ENCODE measurements around the gene EPHB6. TPM values are rescaled to one million over a fixed set of nuclear protein-coding genes. Genes with fewer than 3 reads are reported as not detected.

Gene EPHB6
- total RNA-seq, 1 donor from 2014 or later = 28.8 TPM

DNA sequence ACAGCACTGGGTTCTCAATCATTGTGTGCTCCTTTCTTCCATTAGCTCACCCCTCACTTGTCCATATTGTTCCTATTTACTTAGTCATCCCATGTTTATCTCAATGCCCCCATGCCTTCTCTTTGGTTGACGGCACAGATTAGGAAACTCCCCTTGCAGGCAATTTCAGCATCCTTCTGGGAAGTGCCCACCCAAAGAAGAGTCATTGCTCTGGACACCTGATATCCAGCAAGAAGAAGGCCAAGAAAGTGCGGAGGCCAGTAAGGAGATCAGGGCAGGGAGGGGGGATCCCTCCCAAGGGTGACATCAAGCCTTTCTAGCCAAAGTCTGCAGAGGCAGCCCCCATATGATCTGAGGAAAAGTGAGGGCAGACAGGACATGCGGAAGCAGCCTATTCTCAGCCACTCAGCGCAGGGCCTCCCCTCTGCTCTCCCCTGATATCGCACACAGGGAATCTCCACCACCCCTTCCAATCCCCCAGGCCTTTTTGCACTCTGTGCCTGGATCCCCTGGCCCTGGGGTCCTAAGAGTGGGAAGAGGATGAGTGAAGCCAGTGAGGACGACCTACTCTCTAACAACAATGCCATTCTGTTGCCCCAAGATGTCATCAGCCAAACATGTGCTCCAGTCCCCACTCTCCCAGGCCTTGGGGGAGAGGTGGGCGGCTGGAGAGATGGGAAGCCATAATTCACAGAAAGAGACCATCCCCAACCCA is 28.9 kb downstream of the EPHB6 start:
- H3K27me3 Mint-ChIP-seq = peaks cover 16% of the 10 kb centered on the region
- peaks cover 4% of the 10 kb centered on the region for H3K9me3 Mint-ChIP-seq (ENCODE audit: low read depth)
- no peak for DNase-seq (ENCODE audit: low spot score, unreplicated experiment)
- peaks cover 21% of the 10 kb centered on the region for H3K4me1 Mint-ChIP-seq (ENCODE audit: low read depth)
- H3K4me3 Mint-ChIP-seq (ENCODE audit: low read depth) = no peak overlapping the region
- H3K27ac Mint-ChIP-seq = peak overlapping the region; percentile 54
- TF ChIP-seq, protein P1, sequence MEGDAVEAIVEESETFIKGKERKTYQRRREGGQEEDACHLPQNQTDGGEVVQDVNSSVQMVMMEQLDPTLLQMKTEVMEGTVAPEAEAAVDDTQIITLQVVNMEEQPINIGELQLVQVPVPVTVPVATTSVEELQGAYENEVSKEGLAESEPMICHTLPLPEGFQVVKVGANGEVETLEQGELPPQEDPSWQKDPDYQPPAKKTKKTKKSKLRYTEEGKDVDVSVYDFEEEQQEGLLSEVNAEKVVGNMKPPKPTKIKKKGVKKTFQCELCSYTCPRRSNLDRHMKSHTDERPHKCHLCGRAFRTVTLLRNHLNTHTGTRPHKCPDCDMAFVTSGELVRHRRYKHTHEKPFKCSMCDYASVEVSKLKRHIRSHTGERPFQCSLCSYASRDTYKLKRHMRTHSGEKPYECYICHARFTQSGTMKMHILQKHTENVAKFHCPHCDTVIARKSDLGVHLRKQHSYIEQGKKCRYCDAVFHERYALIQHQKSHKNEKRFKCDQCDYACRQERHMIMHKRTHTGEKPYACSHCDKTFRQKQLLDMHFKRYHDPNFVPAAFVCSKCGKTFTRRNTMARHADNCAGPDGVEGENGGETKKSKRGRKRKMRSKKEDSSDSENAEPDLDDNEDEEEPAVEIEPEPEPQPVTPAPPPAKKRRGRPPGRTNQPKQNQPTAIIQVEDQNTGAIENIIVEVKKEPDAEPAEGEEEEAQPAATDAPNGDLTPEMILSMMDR (IDR thresholded peaks at IDR 0.05; ENCODE audit: unreplicated experiment) = no peak
- no peaks in the 10 kb centered on the region for H3K36me3 Mint-ChIP-seq (ENCODE audit: insufficient read depth)

DNA sequence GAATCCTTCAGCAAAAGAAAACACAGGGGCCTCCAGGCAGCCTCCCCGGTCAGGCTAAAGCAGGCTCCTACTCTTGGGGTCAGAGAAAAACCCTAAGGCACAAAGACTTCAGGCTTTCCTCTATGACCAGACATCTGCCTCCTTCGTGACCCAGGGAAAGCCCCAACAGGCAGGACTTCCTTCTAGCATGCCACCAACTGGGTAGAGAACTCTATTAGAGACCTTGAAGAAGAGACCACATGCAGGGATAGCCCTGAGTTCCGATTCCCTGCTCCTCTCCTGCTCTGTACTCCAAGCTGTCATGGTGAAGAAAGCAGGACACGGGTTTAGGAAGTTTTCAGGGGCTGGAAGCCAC is 29.4 kb downstream of the EPHB6 start:
- DNase-seq (ENCODE audit: low spot score, unreplicated experiment) = no peak
- peaks cover 22% of the 10 kb centered on the region for H3K4me1 Mint-ChIP-seq (ENCODE audit: low read depth)

DNA sequence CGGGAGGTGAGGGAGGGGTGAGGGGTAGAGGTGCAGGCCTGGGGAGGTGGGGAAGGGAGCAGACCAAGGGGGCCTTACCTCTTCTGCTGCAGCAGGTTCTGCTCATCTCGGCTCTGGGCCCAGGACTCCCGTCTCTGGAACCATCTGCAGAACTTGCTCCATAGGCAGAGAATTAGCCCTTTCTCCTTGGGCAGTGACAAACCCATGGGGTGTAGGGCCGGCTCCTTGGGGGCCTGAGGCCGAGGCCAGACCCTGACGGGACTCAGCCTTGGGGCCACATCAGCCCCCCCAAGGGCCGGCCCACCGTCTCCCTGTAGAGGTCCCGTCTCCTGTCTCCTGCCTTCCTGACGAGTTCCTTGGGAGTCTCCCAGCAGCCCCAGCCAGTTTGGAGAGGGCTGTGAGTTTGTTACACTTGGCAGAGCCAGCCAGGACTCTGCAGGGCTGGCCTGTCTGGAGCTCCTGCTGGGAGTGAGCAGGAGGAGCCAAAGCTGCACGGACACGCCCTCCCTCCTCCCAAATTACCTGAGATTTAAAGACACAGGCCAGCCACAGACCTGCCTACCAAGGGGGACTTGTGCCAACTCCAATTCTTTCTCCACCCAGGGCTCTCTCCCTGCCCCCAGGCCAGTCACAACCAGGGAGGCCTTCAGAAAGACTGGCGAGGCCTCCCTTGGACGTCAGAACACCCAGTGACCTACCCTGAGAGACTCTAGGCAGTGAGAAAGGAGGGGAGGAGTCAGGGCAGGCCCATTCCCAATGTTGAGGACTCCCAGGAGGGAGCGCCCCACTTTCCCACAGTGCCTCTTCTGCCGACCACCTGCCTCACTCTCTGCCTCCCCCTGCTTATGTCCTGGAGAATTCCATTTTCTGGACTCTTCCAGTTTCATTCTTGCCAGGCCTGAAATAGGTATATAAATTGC is 30.7 kb downstream of the EPHB6 start, which contains the start of gene TRPV6:
Gene TRPV6, minus strand, starts transcription at position 435 of the 920 bp plus-strand sequence.
- Mint-ChIP-seq H3K4me3 (ENCODE audit: low read depth) (peak within 1 kb of the TSS; percentile 71), H3K27ac (no peak within 1 kb of the TSS), H3K27me3 (peaks cover 8% of the 10 kb centered on the region), H3K4me1 (ENCODE audit: low read depth) (peaks cover 24% of the 10 kb centered on the region), H3K36me3 (ENCODE audit: insufficient read depth) (no peaks in the 10 kb centered on the region), H3K9me3 (ENCODE audit: low read depth) (peaks cover 4% of the 10 kb centered on the region)
- DNase-seq (ENCODE audit: low spot score, unreplicated experiment) = no peak
- TF ChIP-seq, protein P1 (IDR thresholded peaks at IDR 0.05; ENCODE audit: unreplicated experiment) = no peak

More for the DNA sequence above, 29.4 kb downstream of the EPHB6 start:
- H3K36me3 Mint-ChIP-seq (ENCODE audit: insufficient read depth) = no peaks in the 10 kb centered on the region
- H3K27me3 Mint-ChIP-seq = peaks cover 13% of the 10 kb centered on the region
- peaks cover 4% of the 10 kb centered on the region for H3K9me3 Mint-ChIP-seq (ENCODE audit: low read depth)
- no peak overlapping the region for H3K4me3 Mint-ChIP-seq (ENCODE audit: low read depth)
- no peak overlapping the region for H3K27ac Mint-ChIP-seq
- TF ChIP-seq, protein P1 (IDR thresholded peaks at IDR 0.05; ENCODE audit: unreplicated experiment) = no peak

DNA sequence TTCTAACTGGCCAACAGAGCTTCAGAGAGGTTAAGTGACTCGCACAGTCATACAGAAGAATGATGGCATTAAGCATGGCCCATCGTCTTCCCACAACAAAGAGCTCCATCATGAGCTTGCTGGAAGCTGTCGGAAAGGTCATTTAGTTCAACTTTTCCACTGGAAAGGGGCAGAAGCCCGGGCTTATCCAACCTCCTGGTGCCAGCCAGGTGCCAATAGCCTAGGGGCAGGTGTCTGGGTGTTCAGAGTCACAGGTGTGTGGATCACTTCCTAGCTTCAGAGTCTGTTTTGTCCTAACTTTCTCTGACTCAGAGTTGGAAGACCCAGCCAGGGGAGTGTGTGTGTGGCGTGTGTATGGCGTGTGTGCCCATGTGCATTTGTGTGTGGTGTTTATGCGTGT is 32.0 kb downstream of the EPHB6 start:
- H3K4me1 Mint-ChIP-seq (ENCODE audit: low read depth) = peaks cover 18% of the 10 kb centered on the region
- H3K27me3 Mint-ChIP-seq = peaks cover 12% of the 10 kb centered on the region
- H3K36me3 Mint-ChIP-seq (ENCODE audit: insufficient read depth) = no peaks in the 10 kb centered on the region
- H3K9me3 Mint-ChIP-seq (ENCODE audit: low read depth) = no peaks in the 10 kb centered on the region
- no peak overlapping the region for H3K27ac Mint-ChIP-seq
- TF ChIP-seq, protein P1 (IDR thresholded peaks at IDR 0.05; ENCODE audit: unreplicated experiment) = no peak
- H3K4me3 Mint-ChIP-seq (ENCODE audit: low read depth) = no peak overlapping the region
- DNase-seq (ENCODE audit: low spot score, unreplicated experiment) = no peak

DNA sequence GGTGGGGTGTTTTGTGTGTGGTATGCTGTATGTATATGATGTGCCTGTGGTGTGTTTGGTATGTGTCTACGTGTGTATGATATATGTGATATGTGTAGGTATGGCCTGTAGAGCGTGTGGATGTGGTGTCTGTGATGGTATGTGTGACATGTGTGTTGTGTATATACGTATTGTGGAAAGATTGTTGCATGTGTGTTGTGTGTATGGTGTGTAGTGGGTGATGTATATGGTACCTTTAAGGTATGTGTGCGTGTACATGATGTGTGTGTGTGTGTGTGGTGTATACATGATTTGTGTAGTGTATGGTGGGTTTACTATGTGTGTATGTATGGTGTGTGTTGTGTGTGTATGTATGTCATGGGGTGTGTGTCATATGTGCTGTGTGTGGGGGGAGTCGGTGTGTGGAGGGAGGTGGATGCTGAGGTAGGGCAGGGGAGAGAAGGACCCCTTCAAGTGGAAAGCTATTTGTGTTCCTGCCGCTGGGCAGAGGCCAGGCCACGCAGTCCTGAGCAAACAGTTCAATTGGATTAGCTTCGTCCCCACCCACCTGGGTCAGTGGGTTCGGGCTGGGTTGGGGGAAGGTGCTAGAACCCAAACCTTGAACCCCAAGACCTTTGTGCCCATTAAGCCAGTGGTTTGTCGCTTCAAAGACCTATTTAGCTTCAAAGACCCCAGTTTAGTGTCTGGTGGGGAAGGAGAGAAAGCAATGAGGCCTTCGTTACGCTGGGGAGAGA is 32.6 kb downstream of the EPHB6 start:
- Mint-ChIP-seq H3K27me3 (peaks cover 16% of the 10 kb centered on the region), H3K4me1 (ENCODE audit: low read depth) (peaks cover 18% of the 10 kb centered on the region), H3K36me3 (ENCODE audit: insufficient read depth) (no peaks in the 10 kb centered on the region), H3K9me3 (ENCODE audit: low read depth) (no peaks in the 10 kb centered on the region), H3K4me3 (ENCODE audit: low read depth) (no peak overlapping the region), H3K27ac (no peak overlapping the region)
- TF ChIP-seq, protein P1 (IDR thresholded peaks at IDR 0.05; ENCODE audit: unreplicated experiment) = no peak
- DNase-seq (ENCODE audit: low spot score, unreplicated experiment) = no peak
